Lower lobe of right lung (tissue), 2 donors: ENCODE results near the gene ABLIM1. TPM values are rescaled to one million over a fixed set of nuclear protein-coding genes. Genes with fewer than 3 reads are reported as not detected.

Experiments
- ATAC-seq, 2 donors: fragments of 200-7000 bp; cut with Tn5 transposase; one replicate each; pipeline ENCODE4 v1.9.1; 2020 to 2022; ENCODE audit warnings: mild to moderate bottlenecking in 2 of 2, moderate library complexity in 2 of 2
- DNase-seq: peaks from one replicate; pipeline ENCODE4 v3.0.0-alpha.2; 2020
- H3K27ac ChIP-seq: fragments of 200-600 bp; one replicate; pipeline ENCODE4 v1.8.0; 2022
- H3K27me3 ChIP-seq: fragments of 200-600 bp; one replicate; pipeline ENCODE4 v1.8.0; 2022; ENCODE audit warnings: low read depth
- H3K36me3 ChIP-seq: fragments of 200-600 bp; one replicate; pipeline ENCODE4 v1.8.0; 2022; ENCODE audit warnings: mild to moderate bottlenecking
- H3K4me1 ChIP-seq: fragments of 200-600 bp; one replicate; pipeline ENCODE4 v1.8.0; 2022
- H3K4me3 ChIP-seq: fragments of 200-600 bp; one replicate; pipeline ENCODE4 v1.8.0; 2022; ENCODE audit warnings: mild to moderate bottlenecking
- H3K9me3 ChIP-seq: fragments of 200-600 bp; one replicate; pipeline ENCODE4 v1.8.0; 2022
- CTCF ChIP-seq: fragments of 200-600 bp; IDR thresholded peaks from one replicate; pipeline ENCODE4 v1.8.0; 2022; ENCODE audit warnings: antibody characterized with exemption, mild to moderate bottlenecking
- intact Hi-C: fragments of 100-400 bp; cut with DNase I; formaldehyde crosslinking; loops from one replicate; pipeline ENCODE4 v1.11.0; 2022
- total RNA-seq: library from RNA; stranded (reverse); fragmentation: NEBNext Ultra II Directional; extraction: Animal tissue kit (Norgen Biotek cat#: 25700); gene quantifications from one replicate; pipeline ENCODE4 v1.2.1, GENCODE V29; 2021
- donor health status: DM: no; HTN: yes; CAD: no; lungs with severe emphysema.

Gene ABLIM1
- total RNA-seq, 1 donor from 2014 or later = 106 TPM

- intact Hi-C loops = no loop called here
- Histone ChIP-seq H3K4me1 (peaks cover 33% of the 10 kb centered on the region), H3K27ac (no peak overlapping the region), H3K9me3 (no peaks in the 10 kb centered on the region), H3K4me3 (no peak overlapping the region), H3K36me3 (no peaks in the 10 kb centered on the region), H3K27me3 (no peaks in the 10 kb centered on the region)
- DNase-seq = no peak
- ATAC-seq = no peak
- TF ChIP-seq CTCF = no peak
These were observed 39.4 kb downstream of the ABLIM1 start for GRCh38 chr10:114618722-114619121.

- intact Hi-C loops = no loop called here
- H3K36me3 ChIP-seq = no peaks in the 10 kb centered on the region
- no peak overlapping the region for H3K27ac ChIP-seq
- no peaks in the 10 kb centered on the region for H3K9me3 ChIP-seq
- DNase-seq = no peak
- no peaks in the 10 kb centered on the region for H3K27me3 ChIP-seq
- TF ChIP-seq CTCF = no peak
- H3K4me3 ChIP-seq = no peak overlapping the region
- no peak for ATAC-seq
- H3K4me1 ChIP-seq = peaks cover 33% of the 10 kb centered on the region
These were observed 41.6 kb downstream of the ABLIM1 start for GRCh38 chr10:114616516-114616915.

GRCh38 chr10:114616103-114616502, 42.0 kb downstream of the ABLIM1 start:
- Histone ChIP-seq H3K9me3 (no peaks in the 10 kb centered on the region), H3K27me3 (no peaks in the 10 kb centered on the region), H3K27ac (no peak overlapping the region), H3K36me3 (no peaks in the 10 kb centered on the region), H3K4me1 (peaks cover 33% of the 10 kb centered on the region), H3K4me3 (no peak overlapping the region)
- intact Hi-C loops = no loop called here
- no peak for ATAC-seq
- DNase-seq = no peak
- TF ChIP-seq CTCF = no peak

GRCh38 chr10:114615600-114616007, 42.5 kb downstream of the ABLIM1 start:
- Histone ChIP-seq H3K4me1 (peaks cover 33% of the 10 kb centered on the region), H3K27ac (no peak overlapping the region), H3K27me3 (no peaks in the 10 kb centered on the region), H3K4me3 (no peak overlapping the region), H3K36me3 (no peaks in the 10 kb centered on the region), H3K9me3 (no peaks in the 10 kb centered on the region)
- DNase-seq (no peak), ATAC-seq (no peak)
- intact Hi-C loops = no loop called here
- no peak for TF ChIP-seq CTCF

- Histone ChIP-seq H3K4me1 (peaks cover 33% of the 10 kb centered on the region), H3K9me3 (no peaks in the 10 kb centered on the region), H3K27ac (peak overlapping the region; percentile 54), H3K4me3 (no peak overlapping the region), H3K36me3 (no peaks in the 10 kb centered on the region), H3K27me3 (no peaks in the 10 kb centered on the region)
- TF ChIP-seq CTCF = no peak
- no peak for DNase-seq
- intact Hi-C loops = no loop called here
- ATAC-seq = peak; percentile 82 to 87
These were observed 44.7 kb downstream of the ABLIM1 start for GRCh38 chr10:114613237-114613979.
